Cardiac muscle cell (in vitro differentiated cells and primary cell): ENCODE results near the gene PRAMEF17. TPM values are rescaled to one million over a fixed set of nuclear protein-coding genes. Genes with fewer than 3 reads are reported as not detected.
A peak's percentile ranks its signal among the peaks of the same experiment; 100 is the strongest.
"Not testable (repeated sequence)": the region's sequence is repeated elsewhere in the genome, so short reads cannot be mapped to it uniquely, and the experiment has no call there.

Experiments used
- DNase-seq, 2 donors: peaks; one replicate each; pipeline versions ENCODE4 v3.0.0 to v3.0.0-alpha.2; 2010 to 2017; ENCODE audit warnings: low read depth in 1 of 2, low spot score in 1 of 2
- H3K27ac ChIP-seq: fragments of 200-600 bp; sonication (generic); 2 replicates; pipeline ENCODE4 v1.5.1; 2016
- H3K27me3 ChIP-seq: fragments of 200-600 bp; sonication (generic); 2 replicates; pipeline ENCODE4 v1.6.0; 2016; ENCODE audit warnings: control low read depth
- H3K36me3 ChIP-seq: fragments of 200-600 bp; sonication (generic); 2 replicates; pipeline ENCODE4 v1.5.1; 2016; ENCODE audit warnings: control low read depth
- H3K4me1 ChIP-seq: fragments of 200-600 bp; sonication (generic); 2 replicates; pipeline ENCODE4 v1.8.1; 2017; ENCODE audit warnings: low read depth, mild to moderate bottlenecking, mixed run types
- H3K4me3 ChIP-seq: fragments of 200-600 bp; sonication (generic); 2 replicates; pipeline ENCODE4 v1.5.1; 2016; ENCODE audit warnings: mild to moderate bottlenecking
- H3K9me3 ChIP-seq: fragments of 200-600 bp; sonication (generic); 2 replicates; pipeline ENCODE4 v1.5.1; 2017; ENCODE audit warnings: low read depth, mild to moderate bottlenecking, control low read depth
- CTCF ChIP-seq: IDR thresholded peaks from 2 replicates; pipeline ENCODE4 v1.5.1; 2012; ENCODE audit warnings: low read depth, mild to moderate bottlenecking, low read length
- polyA plus RNA-seq: library from polyadenylated mRNA; unstranded; fragments of >200 nt; fragmentation: Nextera tagmentation; extraction: Ambion mirVana; gene quantifications from 2 replicates; pipeline ENCODE4 v1.2.1, GENCODE V29; 2016
- total RNA-seq: library from RNA; depleted of rRNA; stranded (reverse); fragments of >200 nt; gene quantifications from 2 replicates; pipeline ENCODE4 v1.2.3, GENCODE V29; 2016

Gene PRAMEF17
- not detected in 2 replicates for total RNA-seq
- not detected in 2 replicates for polyA plus RNA-seq

- H3K4me3 ChIP-seq, DNase-seq, H3K36me3 ChIP-seq, H3K4me1 ChIP-seq, H3K9me3 ChIP-seq, H3K27me3 ChIP-seq, H3K27ac ChIP-seq: not testable (repeated sequence)
Observed at GRCh38 chr1:13389332-13389731, at the start of gene PRAMEF17. TSS of gene PRAMEF17 (plus strand) at chr1:13389632. CDS start at chr1:13389658, 26 bp downstream.

- not testable (repeated sequence) for H3K27me3 ChIP-seq, H3K36me3 ChIP-seq, H3K27ac ChIP-seq, H3K4me3 ChIP-seq, H3K4me1 ChIP-seq, DNase-seq, H3K9me3 ChIP-seq
Observed at GRCh38 chr1:13342496-13342895, 46.9 kb upstream of the PRAMEF17 start.

GRCh38 chr1:13347034-13347433 lies 42.4 kb upstream of the PRAMEF17 start, which contains the start of gene PRAMEF14:
TSS of gene PRAMEF14 (minus strand) at chr1:13347134. CDS start at chr1:13345314, 1,820 bp downstream.
- not testable (repeated sequence) for H3K36me3 ChIP-seq, H3K27me3 ChIP-seq, H3K27ac ChIP-seq, H3K9me3 ChIP-seq, DNase-seq, H3K4me1 ChIP-seq, H3K4me3 ChIP-seq

GRCh38 chr1:13353476-13353875 lies 36.0 kb upstream of the PRAMEF17 start:
- H3K27me3 ChIP-seq, H3K27ac ChIP-seq, DNase-seq, H3K36me3 ChIP-seq, H3K4me3 ChIP-seq, H3K4me1 ChIP-seq, H3K9me3 ChIP-seq: not testable (repeated sequence)

GRCh38 chr1:13354475-13354874 lies 35.0 kb upstream of the PRAMEF17 start:
- not testable (repeated sequence) for H3K36me3 ChIP-seq, H3K9me3 ChIP-seq, H3K4me3 ChIP-seq, H3K4me1 ChIP-seq, H3K27me3 ChIP-seq, DNase-seq, H3K27ac ChIP-seq

- H3K27ac ChIP-seq, H3K4me1 ChIP-seq, H3K27me3 ChIP-seq, H3K36me3 ChIP-seq, H3K4me3 ChIP-seq, H3K9me3 ChIP-seq: not testable (repeated sequence)
- peak; percentile 46 for TF ChIP-seq CTCF
- peak; percentile 60 to 64 for DNase-seq
Observed at GRCh38 chr1:13356774-13357173, 32.7 kb upstream of the PRAMEF17 start.

GRCh38 chr1:13362364-13362763 lies 27.1 kb upstream of the PRAMEF17 start:
- not testable (repeated sequence) for H3K4me3 ChIP-seq, H3K4me1 ChIP-seq, H3K9me3 ChIP-seq, H3K27ac ChIP-seq, H3K36me3 ChIP-seq, DNase-seq, H3K27me3 ChIP-seq

GRCh38 chr1:13364928-13365327 lies 24.5 kb upstream of the PRAMEF17 start:
- not testable (repeated sequence) for H3K36me3 ChIP-seq, H3K4me3 ChIP-seq, DNase-seq, H3K27ac ChIP-seq, H3K27me3 ChIP-seq, H3K9me3 ChIP-seq, H3K4me1 ChIP-seq

- H3K9me3 ChIP-seq, DNase-seq, H3K27me3 ChIP-seq, H3K27ac ChIP-seq, H3K36me3 ChIP-seq, H3K4me1 ChIP-seq, H3K4me3 ChIP-seq: not testable (repeated sequence)
Observed at GRCh38 chr1:13366536-13366935, 22.9 kb upstream of the PRAMEF17 start.

- H3K4me3 ChIP-seq, H3K36me3 ChIP-seq, H3K4me1 ChIP-seq, H3K9me3 ChIP-seq, H3K27ac ChIP-seq, H3K27me3 ChIP-seq: not testable (repeated sequence)
- DNase-seq = peak in 1 of 2 donors; percentile 3
Observed at GRCh38 chr1:13368544-13368943, 20.9 kb upstream of the PRAMEF17 start.

- not testable (repeated sequence) for H3K36me3 ChIP-seq, H3K4me1 ChIP-seq, H3K27me3 ChIP-seq, DNase-seq, H3K9me3 ChIP-seq, H3K4me3 ChIP-seq, H3K27ac ChIP-seq
Observed at GRCh38 chr1:13378983-13379382, 10.4 kb upstream of the PRAMEF17 start.

- not testable (repeated sequence) for DNase-seq, H3K27ac ChIP-seq
Observed at GRCh38 chr1:13380380-13380779, 9.1 kb upstream of the PRAMEF17 start.

GRCh38 chr1:13393004-13393403 lies 3.6 kb downstream of the PRAMEF17 start:
- H3K9me3 ChIP-seq, H3K36me3 ChIP-seq, DNase-seq, H3K27ac ChIP-seq, H3K27me3 ChIP-seq, H3K4me1 ChIP-seq, H3K4me3 ChIP-seq: not testable (repeated sequence)

More at GRCh38 chr1:13380380-13380779, 9.1 kb upstream of the PRAMEF17 start:
- H3K4me1 ChIP-seq, H3K9me3 ChIP-seq, H3K4me3 ChIP-seq, H3K27me3 ChIP-seq, H3K36me3 ChIP-seq: not testable (repeated sequence)

- not testable (repeated sequence) for DNase-seq, H3K27me3 ChIP-seq, H3K27ac ChIP-seq, H3K36me3 ChIP-seq, H3K4me3 ChIP-seq, H3K4me1 ChIP-seq, H3K9me3 ChIP-seq
Observed at GRCh38 chr1:13394761-13395160, 5.3 kb downstream of the PRAMEF17 start.
